ENCODE measurements around the gene RASSF3.

DNA sequence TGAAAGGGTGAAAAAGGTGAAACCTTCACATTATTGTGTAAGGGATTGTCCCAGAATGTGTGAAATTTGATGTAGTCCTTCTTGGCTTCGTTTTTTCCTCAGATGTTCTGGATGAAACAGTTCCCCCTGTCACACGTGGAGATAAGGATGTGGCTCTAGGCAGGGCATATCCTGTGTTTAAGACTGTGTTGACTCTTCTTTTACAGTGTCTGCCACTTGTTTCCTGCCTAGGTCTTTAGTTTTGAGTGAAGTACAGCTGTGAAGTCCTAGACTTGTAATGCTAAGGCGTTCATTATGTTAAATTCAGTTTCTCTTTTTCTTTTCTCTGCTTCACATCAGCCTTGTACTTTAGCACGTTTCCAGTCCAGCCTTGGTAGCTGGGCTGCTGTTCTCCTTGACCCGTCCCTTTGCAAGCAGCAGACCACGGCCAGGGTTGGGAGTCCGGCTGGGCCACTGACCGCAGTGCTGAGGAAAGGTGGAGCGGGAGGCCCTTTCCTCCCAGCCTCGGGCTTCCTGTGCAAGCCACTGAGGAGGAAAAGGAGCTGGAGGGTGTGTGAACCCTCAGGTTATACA, 59.1 kb downstream of the RASSF3 start:
- TF ChIP-seq, protein P1, sequence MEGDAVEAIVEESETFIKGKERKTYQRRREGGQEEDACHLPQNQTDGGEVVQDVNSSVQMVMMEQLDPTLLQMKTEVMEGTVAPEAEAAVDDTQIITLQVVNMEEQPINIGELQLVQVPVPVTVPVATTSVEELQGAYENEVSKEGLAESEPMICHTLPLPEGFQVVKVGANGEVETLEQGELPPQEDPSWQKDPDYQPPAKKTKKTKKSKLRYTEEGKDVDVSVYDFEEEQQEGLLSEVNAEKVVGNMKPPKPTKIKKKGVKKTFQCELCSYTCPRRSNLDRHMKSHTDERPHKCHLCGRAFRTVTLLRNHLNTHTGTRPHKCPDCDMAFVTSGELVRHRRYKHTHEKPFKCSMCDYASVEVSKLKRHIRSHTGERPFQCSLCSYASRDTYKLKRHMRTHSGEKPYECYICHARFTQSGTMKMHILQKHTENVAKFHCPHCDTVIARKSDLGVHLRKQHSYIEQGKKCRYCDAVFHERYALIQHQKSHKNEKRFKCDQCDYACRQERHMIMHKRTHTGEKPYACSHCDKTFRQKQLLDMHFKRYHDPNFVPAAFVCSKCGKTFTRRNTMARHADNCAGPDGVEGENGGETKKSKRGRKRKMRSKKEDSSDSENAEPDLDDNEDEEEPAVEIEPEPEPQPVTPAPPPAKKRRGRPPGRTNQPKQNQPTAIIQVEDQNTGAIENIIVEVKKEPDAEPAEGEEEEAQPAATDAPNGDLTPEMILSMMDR (IDR thresholded peaks at IDR 0.05; ENCODE audit: borderline replicate concordance, extremely low read depth, low read length, poor library complexity, severe bottlenecking): no peak
- no peak for TF ChIP-seq EZH2 (IDR thresholded peaks at IDR 0.05; ENCODE audit: borderline replicate concordance, low read depth, low read length, severe bottlenecking)

Data from DND-41 (cell line).